Right lobe of liver (tissue), 4 donors: ENCODE data around the gene SEMA3A.

ENCODE experiments used
- POLR2A ChIP-seq: fragments of 450-650 bp; IDR thresholded peaks from one replicate; pipeline ENCODE4 v1.6.1; 2017; ENCODE audit warnings: antibody characterized with exemption, mild to moderate bottlenecking
- TF ChIP-seq, protein P1 (sequence below), 4 donors: fragments of 200-600 bp in 3 of 4; fragments of 450-650 bp in 1 of 4; IDR thresholded peaks; one replicate each; pipeline versions ENCODE4 v1.5.1 to v1.8.0; 2016 to 2022; ENCODE audit warnings: antibody characterized with exemption in 4 of 4, mild to moderate bottlenecking in 2 of 4
- donor health status: DM: no; HTN: no; CAD: no.
- donor health status: DM: no; HTN: no; CAD: no.
- donor health status: DM: no; HTN: yes; CAD: no.

- TF ChIP-seq, protein P1, sequence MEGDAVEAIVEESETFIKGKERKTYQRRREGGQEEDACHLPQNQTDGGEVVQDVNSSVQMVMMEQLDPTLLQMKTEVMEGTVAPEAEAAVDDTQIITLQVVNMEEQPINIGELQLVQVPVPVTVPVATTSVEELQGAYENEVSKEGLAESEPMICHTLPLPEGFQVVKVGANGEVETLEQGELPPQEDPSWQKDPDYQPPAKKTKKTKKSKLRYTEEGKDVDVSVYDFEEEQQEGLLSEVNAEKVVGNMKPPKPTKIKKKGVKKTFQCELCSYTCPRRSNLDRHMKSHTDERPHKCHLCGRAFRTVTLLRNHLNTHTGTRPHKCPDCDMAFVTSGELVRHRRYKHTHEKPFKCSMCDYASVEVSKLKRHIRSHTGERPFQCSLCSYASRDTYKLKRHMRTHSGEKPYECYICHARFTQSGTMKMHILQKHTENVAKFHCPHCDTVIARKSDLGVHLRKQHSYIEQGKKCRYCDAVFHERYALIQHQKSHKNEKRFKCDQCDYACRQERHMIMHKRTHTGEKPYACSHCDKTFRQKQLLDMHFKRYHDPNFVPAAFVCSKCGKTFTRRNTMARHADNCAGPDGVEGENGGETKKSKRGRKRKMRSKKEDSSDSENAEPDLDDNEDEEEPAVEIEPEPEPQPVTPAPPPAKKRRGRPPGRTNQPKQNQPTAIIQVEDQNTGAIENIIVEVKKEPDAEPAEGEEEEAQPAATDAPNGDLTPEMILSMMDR (IDR thresholded peaks at IDR 0.05) = no peak
- no peak for TF ChIP-seq POLR2A
These were observed 35.2 kb downstream of the SEMA3A start for GRCh38 chr7:84159435-84159834.
